ENCODE results near the gene FOXP1.

DNA sequence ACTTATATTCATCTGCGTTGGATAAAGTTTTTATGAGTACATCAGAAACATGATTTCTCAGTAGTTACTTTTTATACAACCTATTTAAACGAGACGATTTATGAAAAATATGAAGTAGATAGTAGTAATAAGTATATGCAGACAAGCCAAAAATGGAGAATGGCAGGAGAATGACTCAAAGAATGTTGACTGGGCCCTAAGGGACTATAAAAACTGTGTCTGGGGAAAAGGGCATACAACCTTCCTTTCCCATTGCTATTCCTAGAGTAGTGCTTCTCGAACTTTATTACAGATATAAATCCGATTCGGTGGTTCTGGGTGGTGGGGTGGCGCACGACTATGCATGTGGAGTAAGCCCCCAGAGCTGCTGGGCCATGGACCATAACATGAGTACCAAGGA, 558.5 kb downstream of the FOXP1 start:
- TF ChIP-seq, protein P1, sequence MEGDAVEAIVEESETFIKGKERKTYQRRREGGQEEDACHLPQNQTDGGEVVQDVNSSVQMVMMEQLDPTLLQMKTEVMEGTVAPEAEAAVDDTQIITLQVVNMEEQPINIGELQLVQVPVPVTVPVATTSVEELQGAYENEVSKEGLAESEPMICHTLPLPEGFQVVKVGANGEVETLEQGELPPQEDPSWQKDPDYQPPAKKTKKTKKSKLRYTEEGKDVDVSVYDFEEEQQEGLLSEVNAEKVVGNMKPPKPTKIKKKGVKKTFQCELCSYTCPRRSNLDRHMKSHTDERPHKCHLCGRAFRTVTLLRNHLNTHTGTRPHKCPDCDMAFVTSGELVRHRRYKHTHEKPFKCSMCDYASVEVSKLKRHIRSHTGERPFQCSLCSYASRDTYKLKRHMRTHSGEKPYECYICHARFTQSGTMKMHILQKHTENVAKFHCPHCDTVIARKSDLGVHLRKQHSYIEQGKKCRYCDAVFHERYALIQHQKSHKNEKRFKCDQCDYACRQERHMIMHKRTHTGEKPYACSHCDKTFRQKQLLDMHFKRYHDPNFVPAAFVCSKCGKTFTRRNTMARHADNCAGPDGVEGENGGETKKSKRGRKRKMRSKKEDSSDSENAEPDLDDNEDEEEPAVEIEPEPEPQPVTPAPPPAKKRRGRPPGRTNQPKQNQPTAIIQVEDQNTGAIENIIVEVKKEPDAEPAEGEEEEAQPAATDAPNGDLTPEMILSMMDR (IDR thresholded peaks at IDR 0.05; ENCODE audit: low read depth, low read length, poor library complexity, severe bottlenecking) = no peak
- no peak for TF ChIP-seq EZH2phosphoT487 (IDR thresholded peaks at IDR 0.05; ENCODE audit: borderline replicate concordance, low read length)
